HepG2 (cell line): ENCODE data around the gene EHD4. TPM values are rescaled to one million over a fixed set of nuclear protein-coding genes. Genes with fewer than 3 reads are reported as not detected.

ENCODE experiments used
- ATAC-seq: fragments of 200-7000 bp; cut with Tn5 transposase; 3 replicates; pipeline ENCODE4 v1.9.1; 2020; ENCODE audit warnings: mild to moderate bottlenecking, moderate library complexity
- BruUV-seq: library from RNA; stranded (reverse); fragments of 400-500 nt; replicated peaks from 2 replicates; lab custom pipeline; 2021; lab: Mats Ljungman, UMichigan
- CTCF ChIA-PET: fragments of 300-600 bp; formaldehyde crosslinking; extraction: SDS; loops from one replicate; lab custom pipeline; 2021; ENCODE audit warnings: low total read pairs, inconsistent platforms, low intra/inter-chr PET ratio; lab: Yijun Ruan, JAX
- POLR2A ChIA-PET: fragments of 350-600 bp; sonication (Branson Sonifier 250); formaldehyde crosslinking; loops from one replicate; lab custom pipeline; 2020; ENCODE audit warnings: antibody characterized with exemption, inconsistent platforms; lab: Yijun Ruan, JAX
- DNase-seq: peaks from one replicate; pipeline ENCODE4 v3.0.0-alpha.2; 2015; ENCODE audit warnings: low spot score
- FAIRE-seq: peaks from 3 replicates; lab custom pipeline; 2011; peaks lifted over from hg19 to GRCh38; lab: Jason Lieb, UNC
- H2AFZ ChIP-seq: one replicate; pipeline ENCODE4 v1.6.1; 2011; ENCODE audit warnings: low read length, inconsistent platforms
- H3K27ac ChIP-seq: fragments of 300-600 bp; 3 replicates; pipeline ENCODE4 v1.8.0; 2011; ENCODE audit warnings: mixed run types, mild to moderate bottlenecking, mixed read lengths, low read length, inconsistent platforms; ENCODE audit not compliant: insufficient read depth; ENCODE audit errors: extremely low read length
- H3K27me3 ChIP-seq, 2 experiments: fragments of 200-600 bp in 1 of 2; 2 replicates in 1 of 2; 3 replicates in 1 of 2; pipeline versions ENCODE4 v1.6.0 to v1.8.0; 2011; ENCODE audit warnings: low read length in 2 of 2, mild to moderate bottlenecking in 2 of 2, moderate library complexity in 2 of 2, inconsistent platforms in 1 of 2; ENCODE audit not compliant: insufficient read depth in 2 of 2, control insufficient read depth in 1 of 2
- H3K36me3 ChIP-seq, 2 experiments: fragments of 200-600 bp in 1 of 2; replicated peaks in 1 of 2; 2 replicates in 1 of 2; 3 replicates in 1 of 2; pipeline versions ENCODE4 v1.5.1 to v1.8.0; 2011; ENCODE audit warnings: low read length in 2 of 2, inconsistent platforms in 1 of 2; ENCODE audit not compliant: insufficient read depth in 2 of 2, control insufficient read depth in 1 of 2
- H3K4me1 ChIP-seq: 2 replicates; pipeline ENCODE4 v1.5.1; 2012; ENCODE audit warnings: low read length, inconsistent platforms; ENCODE audit not compliant: insufficient read depth
- H3K4me2 ChIP-seq: 2 replicates; pipeline ENCODE4 v1.6.0; 2011; ENCODE audit warnings: low read depth, low read length, inconsistent platforms
- H3K4me3 ChIP-seq, 3 experiments: fragments of 200-600 bp in 1 of 3; sonication (generic), shearing (Covaris generic) in 1 of 3; replicated peaks in 1 of 3; 2 replicates each; pipeline ENCODE4 v1.5.1; 2011 to 2016; ENCODE audit warnings: low read length in 3 of 3, inconsistent platforms in 2 of 3, low read depth in 2 of 3, mild to moderate bottlenecking in 2 of 3, control low read depth in 1 of 3, mixed read lengths in 1 of 3; ENCODE audit not compliant: insufficient read depth in 1 of 3
- H3K79me2 ChIP-seq: one replicate; pipeline ENCODE4 v1.6.1; 2011; ENCODE audit warnings: low read length, inconsistent platforms; ENCODE audit not compliant: insufficient read depth
- H3K9ac ChIP-seq: 2 replicates; pipeline ENCODE4 v1.6.0; 2011; ENCODE audit warnings: mild to moderate bottlenecking, low read depth, low read length, inconsistent platforms; ENCODE audit not compliant: insufficient read depth
- H3K9me3 ChIP-seq: 2 replicates; pipeline ENCODE4 v1.5.1; 2012; ENCODE audit warnings: mild to moderate bottlenecking, low read length
- H4K20me1 ChIP-seq: 2 replicates; pipeline ENCODE4 v1.6.0; 2011; ENCODE audit warnings: inconsistent platforms, mild to moderate bottlenecking, low read length, moderate library complexity; ENCODE audit not compliant: insufficient read depth
- ZNF225 ChIP-seq: sonication (generic); formaldehyde crosslinking; IDR thresholded peaks from 2 replicates; pipeline ENCODE4 v1.4.0; 2020; ENCODE audit warnings: mild to moderate bottlenecking, missing genetic modification reagents
- ZNF572 ChIP-seq: sonication (generic); formaldehyde crosslinking; IDR thresholded peaks from 2 replicates; pipeline ENCODE4 v1.5.1; 2020; ENCODE audit warnings: mild to moderate bottlenecking, missing genetic modification reagents
- ZNF720 ChIP-seq: sonication (generic); formaldehyde crosslinking; IDR thresholded peaks from 2 replicates; pipeline ENCODE4 v1.4.0; 2020; ENCODE audit warnings: missing genetic modification reagents
- WGBS: methylation state at CpG from one replicate; pipeline ENCODE4 v1.1.6; 2017; ENCODE audit warnings: low lambda C conversion rate; 5-methylcytosine and 5-hydroxymethylcytosine counted together
- in situ Hi-C: cut with HindIII; loops from 2 replicates; pipeline ENCODE4 v1.10.0; 2017; ENCODE audit warnings: low pct_unique_long_range_greater_than_20kb; ENCODE audit not compliant: extremely low pct_ligation_motif_present
- intact Hi-C: fragments of 100-400 bp; cut with micrococcal nuclease; formaldehyde crosslinking; loops from one replicate; pipeline ENCODE4 v1.10.0; 2022; ENCODE audit not compliant: unreplicated experiment
- polyA plus RNA-seq, 8 experiments: library from polyadenylated mRNA; depleted of rRNA in 3 of 8; stranded (reverse) in 7 of 8; unstranded in 1 of 8; fragments of >200 nt; fragmentation: Illumina TruSeq in 4 of 8; extraction: Trizol in 4 of 8; gene quantifications; 2 replicates each; pipeline versions ENCODE4 v1.2.1 to v1.2.3, GENCODE V29; 2011 to 2016; ENCODE audit warnings: low read depth in 4 of 8, missing spikeins in 1 of 8, mixed read lengths in 1 of 8; ENCODE audit not compliant: insufficient read depth in 1 of 8
- total RNA-seq, 5 experiments: library from RNA; depleted of rRNA; stranded (reverse); fragments of >200 nt; fragmentation: Illumina TruSeq; extraction: Trizol; gene quantifications; 2 replicates each; pipeline ENCODE4 v1.2.3, GENCODE V29; 2016; ENCODE audit warnings: low read depth in 1 of 5
- TF ChIP-seq, protein P1 (sequence below): sonication (generic); formaldehyde crosslinking; IDR thresholded peaks from 2 replicates; pipeline ENCODE4 v1.9.0; 2021; ENCODE audit warnings: missing genetic modification reagents, borderline replicate concordance

The EHD4 gene
- total and polyA plus RNA-seq, 2 of the 13 experiments (the other 11 are each of a cell fraction or from before 2014, with no cell fraction given), result 3.1 to 4.8 TPM

DNA sequence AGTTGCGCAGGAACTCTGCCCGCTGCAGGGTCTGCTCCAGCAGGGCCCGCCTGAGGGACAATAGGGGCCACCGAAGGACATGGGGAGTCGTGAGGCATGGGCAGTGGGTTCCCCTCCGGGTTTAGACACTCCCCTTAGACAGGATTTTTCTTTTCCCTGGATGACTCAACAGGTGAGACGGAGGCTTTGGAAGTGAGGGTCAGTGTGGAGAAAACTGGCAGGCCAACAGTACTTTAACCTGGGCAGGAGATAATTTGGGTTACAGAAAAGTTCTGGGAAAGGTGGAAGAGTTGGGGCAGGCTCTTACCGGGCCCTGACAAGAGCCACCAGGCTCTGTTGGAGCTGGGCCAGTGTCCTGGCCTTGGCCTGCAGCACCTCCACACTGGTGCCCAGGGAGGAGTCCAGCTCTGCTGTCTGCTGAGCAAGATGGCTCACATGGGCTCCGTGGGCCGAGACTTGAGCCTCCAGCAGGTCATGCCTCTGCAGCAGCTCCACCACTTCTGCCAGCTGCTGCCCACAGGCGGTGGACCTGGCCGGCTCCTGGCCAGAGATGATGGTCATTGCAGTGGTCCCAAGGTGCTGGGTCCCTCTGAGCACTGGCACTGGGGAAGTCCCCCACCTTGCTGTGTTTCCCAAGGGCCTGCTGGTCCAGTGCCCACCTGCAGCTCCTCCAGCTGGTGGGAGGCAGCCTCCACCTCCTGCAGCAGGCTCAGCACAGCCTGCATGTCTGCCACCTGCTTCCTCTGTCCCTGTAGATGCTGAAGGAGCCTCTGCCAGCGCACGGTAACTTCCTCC lies 89.5 kb downstream of the EHD4 start:
- Histone ChIP-seq H3K4me1 (peaks cover 8% of the 10 kb centered on the region; the same call in 1 of the 2 replicates), H3K4me2 (no peak overlapping the region), H3K4me3 (no peak overlapping the region), H3K27me3 (peaks cover 11 to 62% of the 10 kb centered on the region in 2 experiments; a peak in 4 of 5 replicates), H4K20me1 (0 out of 2 replicates have a peak, but pooled peaks cover 3% of the 10 kb centered on the region), H3K9ac (no peak overlapping the region), H2AFZ (no peak overlapping the region), H3K27ac (no peak overlapping the region), H3K9me3 (no peaks in the 10 kb centered on the region), H3K79me2 (no peaks in the 10 kb centered on the region), H3K36me3 (no peaks in the 10 kb centered on the region)
- in situ Hi-C loops (no loop called here), intact Hi-C loops (no loop called here)
- ATAC-seq, result peak; percentile 27; the same call in 2 of the 3 replicates
- no peak for DNase-seq
- no peak for FAIRE-seq
- CTCF ChIA-PET, result no interaction called here
- TF ChIP-seq ZNF225 (CRISPR knock-in tag), result 0 out of 2 replicates have a peak, but pooled peaks have one; percentile 31
- TF ChIP-seq, protein P1, sequence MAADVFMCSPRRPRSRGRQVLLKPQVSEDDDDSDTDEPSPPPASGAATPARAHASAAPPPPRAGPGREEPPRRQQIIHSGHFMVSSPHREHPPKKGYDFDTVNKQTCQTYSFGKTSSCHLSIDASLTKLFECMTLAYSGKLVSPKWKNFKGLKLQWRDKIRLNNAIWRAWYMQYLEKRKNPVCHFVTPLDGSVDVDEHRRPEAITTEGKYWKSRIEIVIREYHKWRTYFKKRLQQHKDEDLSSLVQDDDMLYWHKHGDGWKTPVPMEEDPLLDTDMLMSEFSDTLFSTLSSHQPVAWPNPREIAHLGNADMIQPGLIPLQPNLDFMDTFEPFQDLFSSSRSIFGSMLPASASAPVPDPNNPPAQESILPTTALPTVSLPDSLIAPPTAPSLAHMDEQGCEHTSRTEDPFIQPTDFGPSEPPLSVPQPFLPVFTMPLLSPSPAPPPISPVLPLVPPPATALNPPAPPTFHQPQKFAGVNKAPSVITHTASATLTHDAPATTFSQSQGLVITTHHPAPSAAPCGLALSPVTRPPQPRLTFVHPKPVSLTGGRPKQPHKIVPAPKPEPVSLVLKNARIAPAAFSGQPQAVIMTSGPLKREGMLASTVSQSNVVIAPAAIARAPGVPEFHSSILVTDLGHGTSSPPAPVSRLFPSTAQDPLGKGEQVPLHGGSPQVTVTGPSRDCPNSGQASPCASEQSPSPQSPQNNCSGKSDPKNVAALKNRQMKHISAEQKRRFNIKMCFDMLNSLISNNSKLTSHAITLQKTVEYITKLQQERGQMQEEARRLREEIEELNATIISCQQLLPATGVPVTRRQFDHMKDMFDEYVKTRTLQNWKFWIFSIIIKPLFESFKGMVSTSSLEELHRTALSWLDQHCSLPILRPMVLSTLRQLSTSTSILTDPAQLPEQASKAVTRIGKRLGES, result no peak
- no peak for TF ChIP-seq ZNF720 (CRISPR knock-in tag)
- TF ChIP-seq ZNF572 (CRISPR knock-in tag), result no peak
- BruUV-seq, result no TSS peak
- POLR2A ChIA-PET, result no interaction called here
- 33% methylated on average over 4 of the region's 14 CpGs for WGBS
